Retina (tissue), 1 donor: ENCODE measurements around the gene RPRM.
"Not testable (repeated sequence)": the region's sequence is repeated elsewhere in the genome, so short reads cannot be mapped to it uniquely, and the experiment has no call there.

Experiments used
- DNase-seq: peaks from one replicate; pipeline ENCODE4 v3.0.0-alpha.2; 2016

The RPRM gene

DNA sequence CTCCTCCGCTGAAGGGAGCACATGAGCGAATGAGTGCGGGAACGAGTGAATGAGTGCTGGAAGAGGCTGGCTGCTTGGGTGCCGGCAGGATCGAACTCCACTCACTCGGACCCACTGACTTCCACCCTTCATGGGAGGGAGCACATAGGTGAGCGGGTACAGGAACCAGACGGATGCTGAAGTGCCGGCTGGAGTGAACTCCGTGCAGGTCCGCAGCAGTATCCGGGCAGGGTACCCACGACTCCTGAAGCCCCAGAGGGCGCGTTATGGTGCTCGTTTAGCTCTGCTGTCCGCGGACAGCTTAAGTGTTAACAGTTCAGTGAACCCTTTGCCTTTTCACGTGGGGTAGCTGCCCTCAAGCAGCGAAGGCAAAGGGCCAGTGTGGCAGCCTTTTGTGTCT, 23.2 kb downstream of the RPRM start:
- no peak for DNase-seq

DNA sequence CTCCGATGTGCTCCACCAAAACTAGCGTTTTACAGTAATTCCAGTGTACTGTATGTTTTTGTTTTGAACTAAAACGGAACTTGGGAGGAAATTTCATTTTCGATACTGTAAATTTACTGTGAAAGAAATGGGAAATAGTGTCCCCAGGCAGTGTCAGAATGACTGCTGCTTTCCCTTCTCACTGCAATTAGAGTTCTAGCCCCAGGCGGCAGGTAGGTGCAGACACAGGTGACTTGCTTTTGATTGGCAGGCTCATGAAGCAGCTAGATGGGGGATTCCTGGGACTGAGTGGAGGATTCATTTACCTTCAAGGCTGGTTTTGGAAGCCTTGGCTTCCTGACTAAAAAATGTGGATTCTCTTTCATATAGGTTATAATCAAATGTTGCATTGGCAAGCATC, 27.0 kb downstream of the RPRM start:
- DNase-seq, result no peak

DNA sequence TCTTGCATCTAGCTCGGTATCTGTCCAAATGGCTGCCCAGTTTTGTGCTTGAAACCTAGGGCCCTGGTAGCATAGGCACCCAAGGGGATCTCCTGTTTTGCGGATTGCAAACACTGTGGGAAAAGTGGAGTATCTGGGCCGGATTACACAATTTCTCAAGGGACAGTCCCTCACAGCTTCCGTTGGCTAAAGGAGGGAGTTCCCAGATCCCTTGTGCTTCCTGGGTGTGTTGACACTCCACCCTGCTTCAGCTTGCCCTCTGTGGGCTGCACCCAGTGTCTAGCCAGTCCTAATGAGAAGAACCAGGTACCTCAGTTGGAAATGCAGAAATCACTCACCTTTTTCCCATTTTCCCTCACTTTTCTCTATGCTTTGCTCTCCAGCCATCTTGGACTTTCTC, 35.5 kb downstream of the RPRM start:
- no peak for DNase-seq

- not testable (repeated sequence) for DNase-seq
Measured at GRCh38 chr2:153442616-153443015, 35.9 kb downstream of the RPRM start.

GRCh38 chr2:153440090-153440489, 38.5 kb downstream of the RPRM start:
- DNase-seq, result not testable (repeated sequence)

DNA sequence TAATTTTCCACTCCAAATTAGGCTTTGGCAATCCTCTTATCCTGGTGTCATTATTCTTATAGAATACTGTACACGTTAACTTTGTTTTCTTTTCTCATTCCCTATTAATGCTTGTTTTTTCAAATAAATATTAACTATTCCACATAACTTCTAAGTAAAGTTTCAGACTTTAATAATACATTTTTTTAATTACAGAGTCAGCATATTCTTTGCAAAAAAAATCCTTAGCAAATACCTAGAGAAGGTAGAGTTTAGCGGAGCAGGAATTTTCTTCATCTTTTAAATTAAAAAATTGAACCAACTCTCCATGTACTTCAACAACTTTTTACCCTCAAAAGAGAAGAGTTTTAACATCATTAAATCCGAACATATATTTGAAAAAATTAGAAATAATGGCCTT, 45.2 kb downstream of the RPRM start:
- no peak for DNase-seq

DNA sequence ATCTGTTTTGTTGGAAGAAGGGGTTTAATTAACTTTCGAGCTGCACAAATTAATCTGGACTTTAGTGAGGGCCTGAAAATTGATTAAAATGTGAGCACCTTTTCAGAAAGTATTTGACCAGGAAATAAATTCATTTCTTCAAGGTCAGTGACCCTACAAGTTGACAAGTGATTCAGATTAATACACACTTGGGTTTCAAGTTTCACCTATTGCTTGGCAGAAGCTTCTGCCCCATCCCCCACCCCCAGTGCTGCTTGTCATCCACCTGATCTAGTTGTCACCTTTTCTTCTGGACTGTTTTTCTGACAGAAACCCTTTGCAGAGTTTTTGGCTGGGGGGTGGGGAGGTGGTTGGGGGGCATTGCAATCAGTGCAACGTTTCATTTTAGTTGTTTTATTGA, 46.2 kb downstream of the RPRM start:
- DNase-seq, result no peak

DNA sequence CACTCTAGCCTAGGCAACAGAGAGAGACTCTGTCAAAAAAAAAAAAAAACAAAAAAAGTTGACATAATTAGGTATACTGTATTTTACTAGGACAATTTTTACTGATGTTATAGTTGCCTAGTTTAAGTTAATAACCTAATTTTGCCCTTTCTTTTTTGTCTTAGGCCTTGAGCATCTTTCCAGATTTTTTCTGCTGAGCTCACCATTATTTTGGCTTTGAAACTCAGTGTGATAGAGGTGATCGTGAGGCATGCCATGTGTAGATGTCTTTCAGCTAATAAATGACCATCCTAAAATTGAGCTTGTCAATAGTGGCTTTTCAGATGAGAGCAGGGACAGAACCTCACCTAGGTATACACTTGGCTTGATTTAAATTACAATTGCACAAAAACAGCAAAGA, 47.4 kb downstream of the RPRM start:
- DNase-seq, result no peak
